OCI-LY1 (cell line): Measurements from ENCODE around the gene CELF2.

Experiments
- H2AFZ ChIP-seq: fragments of 200-600 bp; sonication (generic), shearing (Covaris generic); 2 replicates; pipeline ENCODE4 v1.6.0; 2014; ENCODE audit warnings: antibody characterized with exemption, mild to moderate bottlenecking, low read length
- H3F3A ChIP-seq: fragments of 200-600 bp; sonication (generic), shearing (Covaris generic); 2 replicates; pipeline ENCODE4 v1.6.0; 2014; ENCODE audit warnings: mild to moderate bottlenecking, antibody characterized with exemption, low read length, moderate library complexity; ENCODE audit not compliant: insufficient read depth
- H3K27ac ChIP-seq: fragments of 200-600 bp; sonication (generic); 2 replicates; pipeline ENCODE4 v1.5.1; 2014; ENCODE audit warnings: low read length, mixed run types, mild to moderate bottlenecking, low read depth; ENCODE audit not compliant: poor library complexity, severe bottlenecking
- H3K27me3 ChIP-seq: fragments of 200-600 bp; sonication (generic); 2 replicates; pipeline ENCODE4 v1.6.0; 2014; ENCODE audit warnings: antibody characterized with exemption, mild to moderate bottlenecking, low read length, moderate library complexity; ENCODE audit not compliant: insufficient read depth
- H3K36me3 ChIP-seq: fragments of 200-600 bp; sonication (generic); 2 replicates; pipeline ENCODE4 v1.6.1; 2014; ENCODE audit warnings: mild to moderate bottlenecking, antibody characterized with exemption, low read length, moderate library complexity, mixed read lengths; ENCODE audit not compliant: insufficient read depth
- H3K4me1 ChIP-seq: fragments of 200-600 bp; sonication (generic); 2 replicates; pipeline ENCODE4 v1.5.1; 2014; ENCODE audit warnings: mild to moderate bottlenecking, low read length, moderate library complexity; ENCODE audit not compliant: insufficient read depth, severe bottlenecking
- H3K4me2 ChIP-seq: fragments of 200-600 bp; sonication (generic), shearing (Covaris generic); 2 replicates; pipeline ENCODE4 v1.6.1; 2014; ENCODE audit warnings: low read length
- H3K4me3 ChIP-seq: fragments of 200-600 bp; sonication (generic); 2 replicates; pipeline ENCODE4 v1.5.1; 2014; ENCODE audit warnings: low read length, low read depth, mild to moderate bottlenecking, mixed read lengths; ENCODE audit not compliant: poor library complexity, severe bottlenecking
- H3K79me2 ChIP-seq: fragments of 200-600 bp; shearing (Covaris generic); 2 replicates; pipeline ENCODE4 v1.6.1; 2016; ENCODE audit warnings: mixed run types, low read length, mixed read lengths; ENCODE audit not compliant: insufficient read depth
- H3K9ac ChIP-seq: fragments of 200-600 bp; sonication (generic), shearing (Covaris generic); 2 replicates; pipeline ENCODE4 v1.6.1; 2014; ENCODE audit warnings: mild to moderate bottlenecking, low read length, mixed read lengths
- H3K9me2 ChIP-seq: fragments of 200-600 bp; sonication (generic), shearing (Covaris generic); 2 replicates; pipeline ENCODE4 v1.6.1; 2014; ENCODE audit warnings: low read depth, mild to moderate bottlenecking, low read length, mixed read lengths
- H3K9me3 ChIP-seq: fragments of 200-600 bp; shearing (Covaris generic); 2 replicates; pipeline ENCODE4 v1.6.1; 2014; ENCODE audit warnings: low read length, mixed read lengths
- H4K20me1 ChIP-seq: fragments of 200-600 bp; sonication (generic), shearing (Covaris generic); 2 replicates; pipeline ENCODE4 v1.6.0; 2016; ENCODE audit warnings: mild to moderate bottlenecking, low read length; ENCODE audit not compliant: insufficient read depth
- CTCF ChIP-seq: fragments of 200-600 bp; sonication (generic), shearing (Covaris generic); IDR thresholded peaks from 2 replicates; pipeline ENCODE4 v1.5.1; 2017; ENCODE audit warnings: mild to moderate bottlenecking, antibody characterized with exemption, low read length, moderate library complexity, mixed read lengths
- EZH2 ChIP-seq: fragments of 200-600 bp; sonication (generic), shearing (Covaris generic); IDR thresholded peaks from 2 replicates; pipeline ENCODE4 v1.8.0; 2017; ENCODE audit warnings: borderline replicate concordance, mixed run types, mild to moderate bottlenecking, antibody characterized with exemption, low read length, moderate library complexity, mixed read lengths

Gene CELF2

GRCh38 chr10:11215471-11215870, 197.8 kb downstream of the CELF2 start:
- no peaks in the 10 kb centered on the region for H3F3A ChIP-seq
- H3K79me2 ChIP-seq: no peaks in the 10 kb centered on the region
- H3K4me2 ChIP-seq: no peak overlapping the region

GRCh38 chr10:11217521-11217920, 199.8 kb downstream of the CELF2 start:
- Histone ChIP-seq H3K79me2 (no peaks in the 10 kb centered on the region), H3K9ac (no peak overlapping the region), H3K27me3 (no peaks in the 10 kb centered on the region), H3K4me3 (no peak overlapping the region), H3K9me2 (no peaks in the 10 kb centered on the region), H3K36me3 (no peaks in the 10 kb centered on the region), H3F3A (no peaks in the 10 kb centered on the region), H3K27ac (no peak overlapping the region), H2AFZ (no peak overlapping the region), H3K4me2 (no peak overlapping the region), H3K9me3 (no peaks in the 10 kb centered on the region), H4K20me1 (no peaks in the 10 kb centered on the region), H3K4me1 (no peaks in the 10 kb centered on the region)
- TF ChIP-seq EZH2 (no peak), CTCF (no peak)

More at GRCh38 chr10:11215471-11215870, 197.8 kb downstream of the CELF2 start:
- no peak overlapping the region for H3K27ac ChIP-seq
- H3K4me3 ChIP-seq: no peak overlapping the region
- H2AFZ ChIP-seq: no peak overlapping the region
- no peaks in the 10 kb centered on the region for H4K20me1 ChIP-seq
- TF ChIP-seq EZH2 (no peak), CTCF (no peak)
- no peaks in the 10 kb centered on the region for H3K4me1 ChIP-seq
- H3K36me3 ChIP-seq: no peaks in the 10 kb centered on the region
- H3K9me2 ChIP-seq: no peaks in the 10 kb centered on the region
- H3K9me3 ChIP-seq: no peaks in the 10 kb centered on the region
- no peak overlapping the region for H3K9ac ChIP-seq
- H3K27me3 ChIP-seq: no peaks in the 10 kb centered on the region

- no peaks in the 10 kb centered on the region for H3K79me2 ChIP-seq
- H3K4me1 ChIP-seq: no peaks in the 10 kb centered on the region
- TF ChIP-seq CTCF (no peak), EZH2 (no peak)
- H3K9me3 ChIP-seq: no peaks in the 10 kb centered on the region
- H3K4me3 ChIP-seq: no peak overlapping the region
- no peaks in the 10 kb centered on the region for H3K27me3 ChIP-seq
- H2AFZ ChIP-seq: no peak overlapping the region
- no peaks in the 10 kb centered on the region for H3F3A ChIP-seq
- H4K20me1 ChIP-seq: no peaks in the 10 kb centered on the region
- no peak overlapping the region for H3K9ac ChIP-seq
- H3K4me2 ChIP-seq: no peak overlapping the region
- no peaks in the 10 kb centered on the region for H3K36me3 ChIP-seq
- no peaks in the 10 kb centered on the region for H3K9me2 ChIP-seq
- no peak overlapping the region for H3K27ac ChIP-seq
Measured at GRCh38 chr10:11218395-11218794, 200.7 kb downstream of the CELF2 start.
